ENCODE measurements around the gene CNGB1. TPM values are rescaled to one million over a fixed set of nuclear protein-coding genes. Genes with fewer than 3 reads are reported as not detected.
A peak's percentile ranks its signal among the peaks of the same experiment; 100 is the strongest.

Gene CNGB1
- total and polyA plus RNA-seq, 9 donors = 0.11 TPM; not detected in 8

DNA sequence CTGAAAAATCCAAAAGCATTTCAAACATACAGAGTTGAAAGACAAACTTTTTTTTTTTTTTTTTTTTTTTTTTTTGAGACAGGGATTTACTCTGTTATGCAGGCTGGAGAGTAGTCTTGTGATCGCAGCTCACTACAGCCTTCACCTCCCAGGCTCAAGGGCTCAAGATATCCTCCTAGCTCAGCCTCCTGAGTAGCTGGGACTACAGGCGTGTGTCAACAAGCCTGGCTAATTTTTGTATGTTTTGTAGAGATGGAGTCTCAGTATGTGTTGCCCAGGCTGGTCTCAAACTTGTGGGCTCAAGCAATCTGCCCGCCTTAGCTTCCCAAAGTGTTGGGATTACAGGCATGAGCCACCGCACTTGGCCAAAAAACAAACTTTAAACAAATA is 104.4 kb downstream of the CNGB1 start:
- intact Hi-C loops (cut with DNase I) = loop anchor here in 2 of 4 donors (10.0 kb wide), 2 partner anchors 112 to 292 kb away; no protein-coding TSS in a partner anchor
- Histone ChIP-seq H3K27ac (no peak overlapping the region), H3K4me1 (ENCODE audit: insufficient read depth) (no peaks in the 10 kb centered on the region), H3K36me3 (no peaks in the 10 kb centered on the region), H3K4me3 (no peak overlapping the region), H3K9me3 (no peaks in the 10 kb centered on the region), H3K27me3 (no peaks in the 10 kb centered on the region)
- DNase-seq = no peak
- whole genome bisulfite sequencing, 3 donors = 78 to 89% (median 85%) methylated on average over 4 of the region's 4 CpGs
- no peak for TF ChIP-seq EP300 (IDR thresholded peaks at IDR 0.05)
- no peak for TF ChIP-seq CTCF (IDR thresholded peaks at IDR 0.05)
- no peak for TF ChIP-seq POLR2A (IDR thresholded peaks at IDR 0.05)

- Histone ChIP-seq H3K4me3 (no peak overlapping the region), H3K27ac (no peak overlapping the region), H3K4me1 (ENCODE audit: insufficient read depth) (no peaks in the 10 kb centered on the region), H3K36me3 (no peaks in the 10 kb centered on the region), H3K27me3 (no peaks in the 10 kb centered on the region), H3K9me3 (no peaks in the 10 kb centered on the region)
- WGBS, 3 donors = 56 to 65% (median 63%) methylated on average over 9 of the region's 9 CpGs
- DNase-seq = no peak
- intact Hi-C loops (cut with DNase I) = loop anchor here in 2 of 4 donors (10.0 kb wide), 2 partner anchors 111 to 291 kb away; no protein-coding TSS in a partner anchor
- TF ChIP-seq EP300 (IDR thresholded peaks at IDR 0.05) (no peak), POLR2A (IDR thresholded peaks at IDR 0.05) (no peak), CTCF (IDR thresholded peaks at IDR 0.05) (no peak)
Measured at GRCh38 chr16:57865746-57866528, 105.0 kb downstream of the CNGB1 start.

GRCh38 chr16:57863434-57864160 is 107.3 kb downstream of the CNGB1 start:
- 1 to 2% (median 1%) methylated on average over 5 of the region's 5 CpGs for WGBS, 3 donors

More at GRCh38 chr16:57863434-57864160, 107.3 kb downstream of the CNGB1 start:
- TF ChIP-seq CTCF (IDR thresholded peaks at IDR 0.05) (peak in 2 of 3 donors; percentile 46 to 48), EP300 (IDR thresholded peaks at IDR 0.05) (no peak), POLR2A (IDR thresholded peaks at IDR 0.05) (no peak)
- Histone ChIP-seq H3K9me3 (no peaks in the 10 kb centered on the region), H3K27ac (no peak overlapping the region), H3K4me3 (no peak overlapping the region), H3K4me1 (ENCODE audit: insufficient read depth) (no peaks in the 10 kb centered on the region), H3K36me3 (no peaks in the 10 kb centered on the region), H3K27me3 (no peaks in the 10 kb centered on the region)
- DNase-seq = peak; percentile 53 to 71 (median 61)
- intact Hi-C loops (cut with DNase I) = loop anchor here (2.0 to 10.0 kb wide), 5 partner anchors 66 to 289 kb away; no protein-coding TSS in a partner anchor

Data from ovary (tissue), 9 donors.